GM19438 (cell line): ENCODE measurements around the gene MISP.
"Not testable (repeated sequence)": the region's sequence is repeated elsewhere in the genome, so short reads cannot be mapped to it uniquely, and the experiment has no call there.

Experiments used
- ATAC-seq: cut with Tn5 transposase; IDR thresholded peaks from one replicate; pipeline ENCODE4 v1.9.1; 2021; ENCODE audit warnings: low read depth; ENCODE audit not compliant: unreplicated experiment

MISP gene

GRCh38 chr19:750640-751423 is at the start of gene MISP:
TSS of gene MISP (plus strand) at chr19:751112. CDS start at chr19:756947, 5,835 bp downstream.
- ATAC-seq: no peak

DNA sequence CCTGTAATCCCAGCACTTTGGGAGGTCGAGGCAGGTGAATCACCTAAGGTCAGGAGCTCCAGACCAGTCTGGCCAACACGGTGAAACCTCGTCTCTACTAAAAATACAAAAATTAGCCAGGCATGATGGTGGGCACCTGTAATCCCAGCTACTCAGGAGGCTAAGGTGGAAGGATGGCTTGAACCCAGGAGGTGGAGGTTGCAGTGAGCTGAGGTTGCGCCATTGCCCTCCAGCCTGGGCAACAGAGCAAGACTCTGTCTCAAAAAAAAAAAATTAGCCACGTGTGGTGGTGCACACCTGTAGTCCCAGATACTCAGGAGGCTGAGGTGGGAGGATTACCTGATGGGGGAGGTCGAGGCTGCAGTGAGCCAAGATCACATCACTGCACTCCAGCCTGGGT is 48.1 kb upstream of the MISP start:
- not testable (repeated sequence) for ATAC-seq

DNA sequence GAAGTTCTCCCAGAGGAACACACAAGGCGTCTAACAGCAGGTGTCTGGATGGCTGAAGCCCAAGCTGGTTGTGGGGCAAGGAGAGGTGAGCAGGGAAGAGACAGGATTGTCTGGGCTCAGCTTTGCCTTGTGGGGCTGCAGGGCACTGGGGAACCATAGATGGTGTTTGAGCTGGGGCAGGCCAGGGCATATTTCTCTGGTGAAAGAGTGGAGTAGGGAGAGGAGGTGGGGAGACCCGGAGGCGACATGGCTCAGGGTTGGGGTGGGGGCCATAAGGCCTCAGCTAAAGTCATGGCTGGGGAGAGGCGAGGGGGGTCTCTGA is 47.6 kb upstream of the MISP start:
- no peak for ATAC-seq

- ATAC-seq: no peak
Observed at GRCh38 chr19:703651-704446, 47.1 kb upstream of the MISP start.

GRCh38 chr19:704447-704741 is 46.5 kb upstream of the MISP start:
- no peak for ATAC-seq

DNA sequence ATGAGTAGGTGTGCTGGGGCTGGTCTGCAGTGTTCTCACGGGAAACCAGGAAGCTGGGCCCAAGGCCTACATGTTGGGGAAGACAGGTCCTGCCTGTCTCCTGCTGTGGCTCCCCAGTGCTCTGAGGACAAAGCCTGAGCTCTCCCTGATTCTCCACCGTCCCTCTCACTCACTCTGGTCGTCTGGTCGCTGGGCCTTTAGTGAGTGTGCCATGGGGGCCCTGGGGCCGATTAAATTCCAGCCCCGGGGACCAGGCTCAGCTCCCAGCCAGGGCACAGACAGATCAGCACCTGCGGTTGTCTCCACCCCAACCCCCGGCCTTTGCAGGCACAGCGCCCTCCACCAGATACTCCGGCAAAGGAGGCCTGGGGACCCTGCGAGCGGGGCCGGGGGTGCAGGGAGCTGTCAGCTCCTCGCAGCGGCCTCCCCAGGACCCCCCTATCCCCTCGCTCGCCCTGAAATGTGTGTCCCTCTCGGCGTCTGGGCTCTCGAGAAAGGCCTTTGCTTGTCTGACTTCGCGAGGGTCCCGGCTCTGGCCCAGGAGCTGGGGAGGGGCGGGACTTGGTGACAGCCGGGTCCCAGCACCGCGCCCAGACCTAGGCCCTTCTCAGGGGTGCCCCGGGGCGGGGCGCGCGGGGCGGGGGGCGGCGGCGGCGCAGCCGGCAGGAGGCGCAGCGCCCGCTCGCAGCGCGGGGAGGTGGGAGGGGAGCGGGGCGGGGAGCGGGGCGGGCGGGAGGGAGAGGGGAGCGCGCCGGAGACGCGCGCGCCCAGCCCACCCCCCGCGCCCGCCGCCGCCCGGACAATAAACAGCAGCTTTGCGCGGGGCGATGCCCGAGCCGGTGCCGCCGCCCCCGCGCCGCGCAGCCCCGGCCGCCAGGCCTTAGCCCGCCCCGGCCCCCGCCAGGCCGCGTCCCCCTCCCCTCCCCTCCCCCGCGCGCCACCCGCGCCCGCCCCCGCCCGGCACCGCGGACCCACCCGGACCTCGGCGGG is 42.5 kb upstream of the MISP start, which contains the start of gene PALM:
Gene PALM (plus strand): TSS at position 782 of the 990 bp plus-strand sequence. CDS start 212 bp downstream, outside the sequence.
- ATAC-seq: no peak

- ATAC-seq: no peak
Observed at GRCh38 chr19:709196-709964, 41.5 kb upstream of the MISP start.

DNA sequence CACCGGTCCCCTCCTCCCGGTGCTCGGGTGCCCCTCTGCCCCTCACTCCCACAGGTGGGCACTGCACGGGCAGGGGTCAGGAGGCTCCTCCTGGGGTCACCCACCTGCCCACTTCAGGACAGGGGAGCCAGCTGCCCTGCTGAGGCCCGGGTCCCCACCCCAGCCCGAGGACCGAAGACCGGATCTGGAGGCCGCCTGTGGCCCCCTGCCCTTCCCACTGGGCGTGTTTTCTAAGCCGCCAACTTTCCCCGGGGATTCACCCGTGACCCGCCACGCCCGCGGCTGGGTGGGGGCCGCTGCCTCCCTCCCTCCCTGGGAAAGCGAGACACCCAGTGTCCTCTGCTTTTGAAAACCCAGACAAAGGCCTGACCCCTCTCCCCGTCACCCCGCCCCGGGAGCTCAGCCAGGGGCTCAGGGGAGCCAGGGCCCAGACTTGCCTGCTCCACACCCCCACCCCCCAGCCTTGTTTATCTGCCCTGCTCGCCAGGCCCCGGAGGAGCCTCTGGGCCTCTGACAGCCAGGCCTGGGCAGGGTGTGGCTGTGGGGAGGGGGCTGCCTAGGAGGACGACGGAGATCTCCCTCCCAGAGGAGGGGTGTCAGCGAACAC is 40.8 kb upstream of the MISP start:
- no peak for ATAC-seq

- no peak for ATAC-seq
Observed at GRCh38 chr19:710767-711166, 40.1 kb upstream of the MISP start.

DNA sequence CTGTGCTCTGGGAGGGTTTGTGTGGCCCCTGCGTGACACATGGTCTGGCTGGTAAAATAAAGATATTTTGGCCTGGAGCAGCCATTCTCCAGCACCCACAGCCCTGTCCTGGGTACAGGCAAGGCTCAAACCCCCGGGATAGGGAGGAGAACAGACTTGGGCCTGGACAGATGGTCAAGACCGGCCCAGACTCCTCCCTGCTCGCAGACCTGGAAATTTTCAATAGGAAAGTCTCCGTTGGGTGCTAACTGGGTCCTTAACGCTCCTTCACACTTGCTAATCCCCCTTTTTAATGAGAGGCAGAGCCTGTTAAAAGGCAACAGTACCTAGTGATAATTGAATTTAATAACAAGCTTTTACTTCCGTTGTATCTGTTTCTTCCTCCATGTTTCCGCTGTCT is 39.7 kb upstream of the MISP start:
- ATAC-seq: no peak

GRCh38 chr19:715347-715746 is 35.6 kb upstream of the MISP start:
- no peak for ATAC-seq

- no peak for ATAC-seq
Observed at GRCh38 chr19:718251-718951, 32.5 kb upstream of the MISP start.

- ATAC-seq: no peak
Observed at GRCh38 chr19:718991-719512, 31.9 kb upstream of the MISP start.

- ATAC-seq: no peak
Observed at GRCh38 chr19:719636-720344, 31.1 kb upstream of the MISP start.

- no peak for ATAC-seq
Observed at GRCh38 chr19:720345-721160, 30.4 kb upstream of the MISP start.

DNA sequence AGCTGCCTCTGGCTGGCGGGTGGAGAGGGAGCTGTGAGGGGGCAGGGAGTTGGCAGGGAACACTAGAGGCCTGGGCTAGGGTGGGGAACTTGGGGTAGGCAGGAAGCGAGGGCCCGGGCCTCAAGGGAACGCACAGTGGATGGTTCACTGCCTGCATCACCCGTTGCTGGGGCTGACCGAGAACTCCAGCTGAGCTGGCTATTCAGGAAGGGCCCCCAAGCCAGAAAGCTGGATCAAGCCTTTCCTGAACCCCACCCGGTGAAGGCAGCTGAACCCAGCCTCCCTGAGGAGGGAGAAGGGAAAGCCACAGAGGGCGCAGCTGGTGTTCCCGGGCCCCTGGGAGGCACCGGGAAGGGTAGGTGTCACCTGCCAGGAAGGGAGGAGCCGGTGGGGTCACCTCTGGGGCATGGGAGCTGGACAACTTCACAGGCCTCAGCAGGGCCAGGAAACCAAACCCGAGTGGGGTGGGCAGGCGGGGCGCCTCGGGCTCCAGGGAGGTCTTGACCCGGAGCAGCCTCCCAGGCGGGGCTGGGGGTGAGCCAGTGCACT is 28.3 kb upstream of the MISP start:
- ATAC-seq: no peak

DNA sequence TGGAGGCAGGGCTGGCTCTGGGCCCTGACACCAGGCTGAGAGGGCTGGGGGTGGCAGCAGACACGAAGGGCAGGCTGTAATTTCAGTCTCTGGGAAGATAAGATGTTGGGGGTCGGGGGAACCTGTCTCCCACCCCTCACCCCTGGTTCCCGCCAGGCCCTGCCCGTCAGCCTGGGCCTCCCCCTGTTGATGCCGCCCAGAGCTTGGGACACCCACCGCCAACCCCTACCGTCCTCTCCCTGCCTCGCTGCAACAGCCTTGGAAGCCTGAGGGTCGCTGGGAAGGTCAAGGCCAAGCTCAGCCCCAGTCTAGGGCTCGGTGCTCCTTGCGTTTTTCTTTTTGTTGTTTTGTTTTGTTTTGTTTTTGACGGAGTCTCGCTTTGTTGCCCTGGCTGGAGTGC is 27.7 kb upstream of the MISP start:
- ATAC-seq: no peak
